Measurements from ENCODE around the gene SNUPN.

Gene SNUPN

GRCh38 chr15:75669879-75670212 is 44.3 kb upstream of the SNUPN start:
- Mint-ChIP-seq H3K27me3 (ENCODE audit: low read depth, poor library complexity) (peaks cover 7% of the 10 kb centered on the region), H3K4me1 (peaks cover 30% of the 10 kb centered on the region), H3K27ac (peak overlapping the region; percentile 44), H3K9me3 (no peaks in the 10 kb centered on the region), H3K36me3 (ENCODE audit: low read depth) (peaks cover 5% of the 10 kb centered on the region), H3K4me3 (no peak overlapping the region)
- DNase-seq, result no peak
- no peak for TF ChIP-seq CTCF (IDR thresholded peaks at IDR 0.05)

DNA sequence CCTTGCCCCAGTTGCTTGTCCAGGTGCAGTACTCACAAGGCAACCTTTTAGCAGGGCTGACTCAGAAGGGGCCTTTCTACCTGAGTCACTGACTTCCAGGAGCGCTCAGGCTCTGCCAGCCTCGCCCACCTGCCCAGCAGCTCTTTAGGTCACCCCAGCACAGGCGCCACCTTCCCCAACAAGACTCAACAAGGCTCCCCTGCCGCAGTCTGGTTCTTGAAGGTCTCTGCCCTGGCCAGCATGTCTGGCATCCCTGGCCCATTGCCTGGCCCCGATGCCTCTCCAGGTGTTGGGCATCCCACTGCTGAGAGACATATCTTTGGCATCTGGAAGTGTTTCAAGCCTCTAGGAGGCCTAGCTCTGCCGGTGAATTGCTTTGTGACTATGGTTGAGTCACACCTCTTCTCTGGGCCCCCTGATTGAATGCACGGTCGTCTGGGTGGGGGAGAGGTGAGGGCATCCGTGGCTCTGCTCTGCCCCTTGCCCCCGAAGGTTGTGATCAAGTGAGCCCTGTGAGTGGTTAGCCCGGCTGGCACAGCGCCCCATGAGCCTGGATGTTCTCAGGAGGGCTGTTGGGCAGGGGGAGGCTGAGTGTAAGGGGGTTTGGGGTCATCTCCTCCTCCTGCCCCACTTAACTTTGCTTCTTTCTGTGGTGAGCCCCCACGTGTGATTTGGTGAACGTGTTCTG is 43.8 kb upstream of the SNUPN start:
- H3K36me3 Mint-ChIP-seq (ENCODE audit: low read depth), result peaks cover 5% of the 10 kb centered on the region
- no peak overlapping the region for H3K4me3 Mint-ChIP-seq
- no peak for TF ChIP-seq CTCF (IDR thresholded peaks at IDR 0.05)
- H3K4me1 Mint-ChIP-seq, result peaks cover 29% of the 10 kb centered on the region
- H3K9me3 Mint-ChIP-seq, result no peaks in the 10 kb centered on the region
- H3K27ac Mint-ChIP-seq, result peak overlapping the region; percentile 51
- H3K27me3 Mint-ChIP-seq (ENCODE audit: low read depth, poor library complexity), result peaks cover 10% of the 10 kb centered on the region
- DNase-seq, result no peak

GRCh38 chr15:75666823-75667501 is 41.4 kb upstream of the SNUPN start:
- no peak overlapping the region for H3K27ac Mint-ChIP-seq

GRCh38 chr15:75663931-75664421 is 38.5 kb upstream of the SNUPN start:
- H3K27ac Mint-ChIP-seq, result no peak overlapping the region
- TF ChIP-seq CTCF (IDR thresholded peaks at IDR 0.05), result no peak
- DNase-seq, result no peak
- peaks cover 5% of the 10 kb centered on the region for H3K36me3 Mint-ChIP-seq (ENCODE audit: low read depth)
- no peaks in the 10 kb centered on the region for H3K9me3 Mint-ChIP-seq
- no peak overlapping the region for H3K4me3 Mint-ChIP-seq
- peaks cover 14% of the 10 kb centered on the region for H3K27me3 Mint-ChIP-seq (ENCODE audit: low read depth, poor library complexity)
- peaks cover 10% of the 10 kb centered on the region for H3K4me1 Mint-ChIP-seq

More at GRCh38 chr15:75666823-75667501, 41.4 kb upstream of the SNUPN start:
- no peak for TF ChIP-seq CTCF (IDR thresholded peaks at IDR 0.05)
- Mint-ChIP-seq H3K4me3 (no peak overlapping the region), H3K9me3 (no peaks in the 10 kb centered on the region), H3K27me3 (ENCODE audit: low read depth, poor library complexity) (peaks cover 14% of the 10 kb centered on the region), H3K36me3 (ENCODE audit: low read depth) (peaks cover 5% of the 10 kb centered on the region), H3K4me1 (peaks cover 7% of the 10 kb centered on the region)
- no peak for DNase-seq

DNA sequence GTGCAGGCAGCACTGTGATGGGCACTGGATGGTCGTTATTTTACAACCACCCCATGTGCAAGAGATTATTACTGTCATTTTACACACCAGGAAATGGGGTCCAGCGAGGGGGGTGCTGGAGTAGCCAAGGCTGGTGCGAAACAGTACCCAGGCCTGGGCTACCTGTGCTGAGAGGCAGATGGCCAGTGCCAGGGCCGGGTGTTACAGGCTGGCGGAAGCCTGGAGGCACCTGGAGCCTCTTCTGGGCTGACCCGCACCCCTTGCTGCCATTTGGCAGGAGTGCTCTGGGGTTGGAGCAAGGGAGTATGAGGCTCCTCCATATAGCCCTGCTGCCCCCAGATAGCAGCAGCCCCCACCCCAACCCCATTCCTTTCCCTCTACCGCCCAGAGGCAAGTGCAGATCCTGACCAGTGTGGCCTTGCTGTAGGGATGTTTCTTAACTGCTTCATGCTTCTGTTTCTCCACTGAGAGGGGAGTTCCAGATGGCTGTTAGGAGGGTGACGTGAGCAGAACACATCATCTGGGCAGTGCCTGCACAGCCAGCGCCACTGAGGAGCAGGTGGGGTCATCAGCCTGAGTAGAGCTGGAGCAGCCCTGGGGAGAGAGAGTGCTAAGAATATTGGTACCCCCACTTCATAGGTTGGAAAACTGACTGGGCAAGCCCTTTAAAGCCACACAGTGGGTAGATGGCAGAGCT is 37.4 kb upstream of the SNUPN start:
- no peak overlapping the region for H3K4me3 Mint-ChIP-seq
- H3K36me3 Mint-ChIP-seq (ENCODE audit: low read depth), result peaks cover 5% of the 10 kb centered on the region
- TF ChIP-seq CTCF (IDR thresholded peaks at IDR 0.05), result no peak
- peak overlapping the region; percentile 29 for H3K27ac Mint-ChIP-seq
- H3K27me3 Mint-ChIP-seq (ENCODE audit: low read depth, poor library complexity), result peaks cover 11% of the 10 kb centered on the region
- H3K4me1 Mint-ChIP-seq, result peaks cover 10% of the 10 kb centered on the region
- no peaks in the 10 kb centered on the region for H3K9me3 Mint-ChIP-seq
- no peak for DNase-seq
